K562 (cell line): ENCODE measurements around the gene EVL. TPM values are rescaled to one million over a fixed set of nuclear protein-coding genes. Genes with fewer than 3 reads are reported as not detected.

Experiments
- ATAC-seq: fragments of 200-7000 bp; cut with Tn5 transposase; 3 replicates; pipeline ENCODE4 v1.9.1; 2020; ENCODE audit warnings: moderate library complexity
- BruUV-seq: library from RNA; stranded (reverse); fragments of 400-500 nt; replicated peaks from 2 replicates; lab custom pipeline; 2021; lab: Mats Ljungman, UMichigan
- CTCF ChIA-PET: fragments of 300-600 bp; formaldehyde crosslinking; extraction: SDS; loops from one replicate; lab custom pipeline; 2021; ENCODE audit warnings: low intra/inter-chr PET ratio; lab: Yijun Ruan, JAX
- POLR2A ChIA-PET: fragments of 300-600, 350-650 bp; sonication (Branson Sonifier 250); formaldehyde crosslinking; extraction: SDS; loops from one replicate; lab custom pipeline; 2021; ENCODE audit warnings: antibody characterized with exemption, inconsistent platforms; lab: Yijun Ruan, JAX
- DNase-seq, 4 experiments: peaks; one replicate each; pipeline versions ENCODE4 v3.0.0 to v3.0.0-alpha.2; 2011 to 2018; ENCODE audit warnings: low spot score in 3 of 4, mixed read lengths in 3 of 4; ENCODE audit errors: extremely low read depth in 1 of 4
- FAIRE-seq: peaks from 2 replicates; lab custom pipeline; 2011; peaks lifted over from hg19 to GRCh38; lab: Jason Lieb, UNC
- H2AFZ ChIP-seq: 2 replicates; pipeline ENCODE4 v1.6.0; 2011; ENCODE audit warnings: low read depth, low read length, control low read depth, inconsistent platforms
- H3K27ac ChIP-seq: fragments of 200-600 bp; 3 replicates; pipeline ENCODE4 v1.8.0; 2011; ENCODE audit warnings: low read depth, mild to moderate bottlenecking, control low read depth, inconsistent platforms, low read length, moderate library complexity, mixed read lengths; ENCODE audit errors: extremely low read depth
- H3K27me3 ChIP-seq, 2 experiments: fragments of 300-600 bp in 1 of 2; 2 replicates in 1 of 2; 3 replicates in 1 of 2; pipeline versions ENCODE4 v1.6.0 to v1.8.0; 2011; ENCODE audit warnings: inconsistent platforms in 2 of 2, low read length in 2 of 2, mild to moderate bottlenecking in 1 of 2, mixed read lengths in 1 of 2, moderate library complexity in 1 of 2; ENCODE audit not compliant: control insufficient read depth in 2 of 2, insufficient read depth in 2 of 2
- H3K36me3 ChIP-seq: fragments of 300-600 bp; 3 replicates; pipeline ENCODE4 v1.8.0; 2011; ENCODE audit warnings: mild to moderate bottlenecking, low read length, inconsistent platforms; ENCODE audit not compliant: control insufficient read depth, insufficient read depth
- H3K4me1 ChIP-seq, 2 experiments: fragments of 200-600 bp in 1 of 2; replicated peaks in 1 of 2; 2 replicates in 1 of 2; 3 replicates in 1 of 2; pipeline versions ENCODE4 v1.5.1 to v1.8.0; 2011; ENCODE audit warnings: inconsistent platforms in 2 of 2, low read length in 2 of 2, mild to moderate bottlenecking in 1 of 2, mixed read lengths in 1 of 2, moderate library complexity in 1 of 2; ENCODE audit not compliant: control insufficient read depth in 2 of 2, insufficient read depth in 2 of 2
- H3K4me2 ChIP-seq: 2 replicates; pipeline ENCODE4 v1.6.1; 2011; ENCODE audit warnings: low read length, control low read depth, inconsistent platforms, mixed read lengths; ENCODE audit not compliant: insufficient read depth
- H3K4me3 ChIP-seq: fragments of 200-600 bp; sonication (generic), shearing (Covaris generic); 2 replicates; pipeline ENCODE4 v1.5.1; 2016; ENCODE audit warnings: control low read depth, inconsistent platforms
- H3K79me2 ChIP-seq: fragments of 200-600 bp; 3 replicates; pipeline ENCODE4 v1.8.0; 2011; ENCODE audit warnings: low read length, inconsistent platforms; ENCODE audit not compliant: control insufficient read depth, insufficient read depth
- H3K9ac ChIP-seq, 2 experiments: 2 replicates each; pipeline versions ENCODE4 v1.6.0 to v1.6.1; 2011; ENCODE audit warnings: low read depth in 2 of 2, low read length in 2 of 2, control low read depth in 1 of 2, inconsistent platforms in 1 of 2, mild to moderate bottlenecking in 1 of 2, mixed read lengths in 1 of 2; ENCODE audit not compliant: insufficient read depth in 1 of 2
- H3K9me1 ChIP-seq: one replicate; pipeline ENCODE4 v1.6.0; 2011; ENCODE audit warnings: inconsistent platforms, mild to moderate bottlenecking, low read length, moderate library complexity; ENCODE audit not compliant: control insufficient read depth, insufficient read depth
- H3K9me3 ChIP-seq: replicated peaks from 2 replicates; pipeline ENCODE4 v1.5.1; 2011; ENCODE audit warnings: low read depth, low read length, inconsistent platforms; ENCODE audit not compliant: control insufficient read depth, insufficient read depth
- H4K20me1 ChIP-seq: replicated peaks from 2 replicates; pipeline ENCODE4 v1.6.1; 2011; ENCODE audit warnings: low read length, inconsistent platforms, mixed read lengths; ENCODE audit not compliant: control insufficient read depth, insufficient read depth
- CGGBP1 ChIP-seq: fragments of 250-450 bp; sonication (Bioruptor Pico); IDR thresholded peaks from 2 replicates; pipeline ENCODE4 v1.9.0; 2021; ENCODE audit warnings: mild to moderate bottlenecking
- DMBX1 ChIP-seq: fragments of 250-450 bp; sonication (Bioruptor Pico); IDR thresholded peaks from 2 replicates; pipeline ENCODE4 v1.8.0; 2022; ENCODE audit warnings: inconsistent platforms, mild to moderate bottlenecking, moderate library complexity, borderline replicate concordance
- HNRNPL ChIP-seq: fragments of 200-400 bp; formaldehyde crosslinking; IDR thresholded peaks from 2 replicates; pipeline ENCODE4 v1.6.1; 2017; ENCODE audit warnings: low read depth, mild to moderate bottlenecking, low read length
- PHF21A ChIP-seq: fragments of 450-650 bp; IDR thresholded peaks from 2 replicates; pipeline ENCODE4 v1.6.1; 2017; ENCODE audit warnings: low read depth, borderline replicate concordance
- PHTF2 ChIP-seq: fragments of 250-450 bp; sonication (Bioruptor Pico); IDR thresholded peaks from 2 replicates; pipeline ENCODE4 v1.5.0; 2021; ENCODE audit warnings: mild to moderate bottlenecking
- RBM15 ChIP-seq: fragments of 200-400 bp; formaldehyde crosslinking; IDR thresholded peaks from 2 replicates; pipeline ENCODE4 v1.6.1; 2018; ENCODE audit warnings: mild to moderate bottlenecking, low read length, moderate library complexity; ENCODE audit not compliant: insufficient read depth
- TAF1 ChIP-seq: IDR thresholded peaks from 2 replicates; pipeline ENCODE4 v1.6.1; 2011; ENCODE audit warnings: mild to moderate bottlenecking, low read length, moderate library complexity; ENCODE audit not compliant: insufficient read depth, control insufficient read depth, severe bottlenecking; ENCODE audit errors: extremely low read depth
- ZNF280A ChIP-seq: fragments of 450-650 bp; IDR thresholded peaks from 2 replicates; pipeline ENCODE4 v1.6.1; 2018; ENCODE audit warnings: mild to moderate bottlenecking, low read depth; ENCODE audit not compliant: partially characterized antibody
- WGBS: fragments of 100-300 bp; shearing (Covaris generic); methylation state at CpG from one replicate; pipeline ENCODE4 v1.1.6; 2016; ENCODE audit warnings: low coverage, mixed read lengths; ENCODE audit not compliant: insufficient coverage; ENCODE audit errors: missing lambda C conversion rate; 5-methylcytosine and 5-hydroxymethylcytosine counted together
- in situ Hi-C: fragments of 300-500 bp; cut with MboI; formaldehyde crosslinking; loops from 4 replicates; pipeline ENCODE4 v1.15.0; 2018; ENCODE audit warnings: inconsistent platforms, mixed read lengths
- intact Hi-C: fragments of 100-400 bp; cut with micrococcal nuclease; formaldehyde crosslinking; loops from 2 replicates; pipeline ENCODE4 v1.14.2; 2022
- polyA plus RNA-seq, 8 experiments: library from polyadenylated mRNA; depleted of rRNA in 4 of 8; stranded (reverse) in 5 of 8; unstranded in 3 of 8; fragments of >200 nt; fragmentation: Nextera tagmentation in 2 of 8; fragmentation: Illumina TruSeq in 1 of 8; extraction: Ambion mirVana in 2 of 8; extraction: Trizol in 1 of 8; gene quantifications; 2 replicates each; pipeline versions ENCODE4 v1.2.1 to v1.2.3, GENCODE V29; 2011 to 2014; ENCODE audit warnings: inconsistent platforms in 1 of 8, missing spikeins in 1 of 8
- total RNA-seq, 7 experiments: library from RNA; depleted of rRNA in 6 of 7; stranded (reverse); fragments of >200 nt in 6 of 7; fragmentation: Illumina TruSeq in 2 of 7; extraction: Trizol in 2 of 7; gene quantifications; 2 replicates each; pipeline versions ENCODE4 v1.2.1 to v1.2.3, GENCODE V29; 2011 to 2021; ENCODE audit warnings: low replicate concordance in 1 of 7

EVL gene
- total and polyA plus RNA-seq, 9 of the 15 experiments (the other 6 are each of a cell fraction or from before 2014, with no cell fraction given) = 2.9 to 43.4 (median 23.9) TPM

GRCh38 chr14:100072783-100073346 is 7.6 kb downstream of the EVL start (continued):
- no peak for TF ChIP-seq TAF1
- 0 out of 2 replicates have a peak, but pooled peaks have one; percentile 28 for TF ChIP-seq PHF21A

- no peak overlapping the region for H3K4me2 ChIP-seq
- WGBS = 54% methylated on average over 6 of the region's 14 CpGs
- in situ Hi-C loops = loop anchor here (5.0 kb wide), 1 partner anchor 43 kb away; no protein-coding TSS in a partner anchor
- H3K9ac ChIP-seq = no peak overlapping the region
- H3K4me1 ChIP-seq = peaks cover 25 to 49% of the 10 kb centered on the region in 2 experiments
- intact Hi-C loops = no loop called here
- H3K36me3 ChIP-seq = no peaks in the 10 kb centered on the region; the same call in 2 of the 3 replicates
- peaks cover 37% of the 10 kb centered on the region for H3K79me2 ChIP-seq
- no TSS peak for BruUV-seq
- ChIA-PET POLR2A (no interaction called here), CTCF (interaction anchor here (2.3 kb wide), 1 partner anchor 35 kb away, joined by 10 read pairs; no protein-coding TSS in a partner anchor)
- no peaks in the 10 kb centered on the region for H3K27me3 ChIP-seq
- H3K4me3 ChIP-seq = no peak overlapping the region
- H3K27ac ChIP-seq = no peak overlapping the region
- no peak overlapping the region for H2AFZ ChIP-seq
- DNase-seq (no peak), ATAC-seq (no peak), FAIRE-seq (no peak)
- TF ChIP-seq HNRNPL = no peak
- TF ChIP-seq CGGBP1 (CRISPR knock-in tag) = no peak
- TF ChIP-seq ZNF280A = no peak
- TF ChIP-seq PHTF2 (CRISPR knock-in tag) = no peak
- TF ChIP-seq DMBX1 = no peak
- no peak for TF ChIP-seq RBM15
- H3K9me3 ChIP-seq = no peaks in the 10 kb centered on the region
- H4K20me1 ChIP-seq = no peaks in the 10 kb centered on the region
- no peaks in the 10 kb centered on the region for H3K9me1 ChIP-seq
Measured at GRCh38 chr14:100073576-100074430, 8.6 kb downstream of the EVL start.
